ENCODE measurements around the gene NBAS.

DNA sequence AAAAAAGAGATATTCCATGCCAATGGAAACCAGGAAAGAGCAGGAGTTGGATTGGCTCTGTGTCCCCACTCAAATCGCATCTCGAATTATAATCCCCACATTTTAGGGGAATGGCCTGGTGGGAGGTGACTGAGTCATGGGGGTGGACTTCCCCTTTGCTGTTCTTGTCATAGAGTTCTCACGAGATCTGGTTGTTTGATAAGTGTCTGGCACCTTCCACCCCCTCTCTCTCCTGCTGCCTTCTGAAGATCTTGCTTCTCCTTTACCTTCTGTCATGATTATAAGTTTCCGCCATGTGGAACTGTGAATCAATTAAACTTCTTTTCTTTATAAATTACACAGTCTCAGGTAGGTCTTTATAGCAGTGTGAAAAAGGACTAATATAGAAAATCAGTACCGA, 355.6 kb downstream of the NBAS start:
- TF ChIP-seq, protein P1, sequence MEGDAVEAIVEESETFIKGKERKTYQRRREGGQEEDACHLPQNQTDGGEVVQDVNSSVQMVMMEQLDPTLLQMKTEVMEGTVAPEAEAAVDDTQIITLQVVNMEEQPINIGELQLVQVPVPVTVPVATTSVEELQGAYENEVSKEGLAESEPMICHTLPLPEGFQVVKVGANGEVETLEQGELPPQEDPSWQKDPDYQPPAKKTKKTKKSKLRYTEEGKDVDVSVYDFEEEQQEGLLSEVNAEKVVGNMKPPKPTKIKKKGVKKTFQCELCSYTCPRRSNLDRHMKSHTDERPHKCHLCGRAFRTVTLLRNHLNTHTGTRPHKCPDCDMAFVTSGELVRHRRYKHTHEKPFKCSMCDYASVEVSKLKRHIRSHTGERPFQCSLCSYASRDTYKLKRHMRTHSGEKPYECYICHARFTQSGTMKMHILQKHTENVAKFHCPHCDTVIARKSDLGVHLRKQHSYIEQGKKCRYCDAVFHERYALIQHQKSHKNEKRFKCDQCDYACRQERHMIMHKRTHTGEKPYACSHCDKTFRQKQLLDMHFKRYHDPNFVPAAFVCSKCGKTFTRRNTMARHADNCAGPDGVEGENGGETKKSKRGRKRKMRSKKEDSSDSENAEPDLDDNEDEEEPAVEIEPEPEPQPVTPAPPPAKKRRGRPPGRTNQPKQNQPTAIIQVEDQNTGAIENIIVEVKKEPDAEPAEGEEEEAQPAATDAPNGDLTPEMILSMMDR (IDR thresholded peaks at IDR 0.05; ENCODE audit: insufficient read depth, low read length, poor library complexity, severe bottlenecking) = no peak
- TF ChIP-seq EZH2phosphoT487 (conservative IDR thresholded peaks at IDR 0.05; ENCODE audit: low read length) = no peak

All from SU-DHL-6 (cell line).